Skeletal muscle tissue (tissue), 4 donors: ENCODE measurements around the gene TC2N. TPM values are rescaled to one million over a fixed set of nuclear protein-coding genes. Genes with fewer than 3 reads are reported as not detected.

Experiments
- H3K27ac ChIP-seq: one replicate; pipeline ENCODE4 v1.7.0; 2013; ENCODE audit warnings: mild to moderate bottlenecking, low read depth, low read length, inconsistent platforms
- H3K27me3 ChIP-seq, 3 donors: one replicate each; pipeline ENCODE4 v1.7.0; 2013; ENCODE audit warnings: low read length in 3 of 3; ENCODE audit not compliant: control insufficient read depth in 3 of 3, insufficient read depth in 3 of 3
- H3K36me3 ChIP-seq, 3 donors: one replicate each; pipeline ENCODE4 v1.7.0; 2013; ENCODE audit warnings: low read length in 3 of 3; ENCODE audit not compliant: control insufficient read depth in 3 of 3, insufficient read depth in 3 of 3
- H3K4me1 ChIP-seq, 3 donors: one replicate each; pipeline ENCODE4 v1.7.0; 2013; ENCODE audit warnings: low read length in 3 of 3, mild to moderate bottlenecking in 3 of 3; ENCODE audit not compliant: control insufficient read depth in 3 of 3, insufficient read depth in 3 of 3
- H3K4me3 ChIP-seq, 3 donors: one replicate each; pipeline ENCODE4 v1.7.0; 2013; ENCODE audit warnings: low read length in 3 of 3
- H3K9ac ChIP-seq, 3 donors: one replicate each; pipeline ENCODE4 v1.7.0; 2013; ENCODE audit warnings: low read length in 3 of 3, mild to moderate bottlenecking in 3 of 3, moderate library complexity in 2 of 3, low read depth in 1 of 3
- H3K9me3 ChIP-seq, 3 donors: one replicate each; pipeline ENCODE4 v1.7.0; 2013; ENCODE audit warnings: low read length in 3 of 3; ENCODE audit not compliant: control insufficient read depth in 3 of 3
- total RNA-seq: library from RNA; depleted of rRNA; stranded (reverse); fragments of >200 nt; gene quantifications from one replicate; pipeline ENCODE4 v1.2.3, GENCODE V29; 2014
- donor health status: Osteomylitis.

Gene TC2N
- total RNA-seq, 1 donor from 2014 or later: 5.7 TPM

- Histone ChIP-seq H3K27ac (no peak overlapping the region), H3K27me3 (peaks cover 0 to 19% (median 7%) of the 10 kb centered on the region in 3 donors), H3K36me3 (no peaks in the 10 kb centered on the region), H3K9ac (no peak overlapping the region), H3K9me3 (no peaks in the 10 kb centered on the region), H3K4me1 (peaks cover 21 to 27% (median 23%) of the 10 kb centered on the region in 3 donors), H3K4me3 (no peak overlapping the region)
Measured at GRCh38 chr14:91891101-91891500, 23.8 kb upstream of the TC2N start.

- Histone ChIP-seq H3K4me3 (no peak overlapping the region), H3K27me3 (peaks cover 0 to 15% (median 6%) of the 10 kb centered on the region in 3 donors), H3K4me1 (peaks cover 21 to 29% (median 27%) of the 10 kb centered on the region in 3 donors), H3K9me3 (no peaks in the 10 kb centered on the region), H3K9ac (no peak overlapping the region), H3K27ac (no peak overlapping the region), H3K36me3 (no peaks in the 10 kb centered on the region)
Measured at GRCh38 chr14:91890291-91890749, 23.0 kb upstream of the TC2N start.

GRCh38 chr14:91889477-91890211 is 22.3 kb upstream of the TC2N start:
- peak overlapping the region; percentile 6 for H3K27ac ChIP-seq
- no peaks in the 10 kb centered on the region for H3K36me3 ChIP-seq
- no peaks in the 10 kb centered on the region for H3K9me3 ChIP-seq
- no peak overlapping the region for H3K4me3 ChIP-seq
- H3K27me3 ChIP-seq: peaks cover 0 to 10% (median 2%) of the 10 kb centered on the region in 3 donors
- H3K4me1 ChIP-seq: peaks cover 21 to 31% (median 27%) of the 10 kb centered on the region in 3 donors
- H3K9ac ChIP-seq: no peak overlapping the region

DNA sequence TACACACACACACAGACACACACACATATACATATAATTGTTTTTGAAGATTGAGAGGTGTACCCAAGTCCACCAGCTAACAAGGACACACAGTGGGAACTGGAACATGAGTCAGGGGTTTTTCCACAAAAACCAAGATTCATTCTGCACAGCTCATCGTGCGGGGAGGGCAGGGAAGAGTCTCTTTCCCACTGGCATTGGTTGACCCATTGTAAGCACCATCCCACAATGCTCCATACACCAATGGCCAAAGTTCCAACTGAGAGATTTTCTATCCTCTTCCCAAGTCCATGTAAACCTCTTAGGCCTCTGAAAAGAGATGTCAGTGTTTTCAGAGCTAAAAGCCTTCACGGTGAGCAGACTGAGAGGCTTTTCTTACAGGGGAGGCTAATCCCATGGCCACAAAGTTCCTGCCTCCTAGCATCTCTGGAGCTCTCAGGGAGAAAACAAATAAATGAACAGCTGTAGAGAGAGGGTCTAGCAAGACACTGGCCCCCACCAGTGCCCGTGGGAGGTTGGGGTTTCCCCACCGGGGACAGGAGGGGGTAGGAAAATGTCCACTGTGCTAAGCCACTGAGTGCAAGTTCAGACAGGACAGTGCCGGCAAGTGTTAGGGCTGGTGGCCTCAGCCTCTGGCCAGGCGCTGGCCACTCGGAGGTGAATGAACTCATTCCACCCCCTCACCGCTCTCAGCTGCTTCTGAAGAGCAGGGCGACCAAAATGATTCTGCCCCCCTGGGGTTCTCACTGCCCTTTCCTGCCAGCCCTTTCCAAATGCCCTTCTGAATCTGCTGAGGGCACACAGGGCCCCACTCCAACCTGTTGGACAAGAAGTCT is 21.5 kb upstream of the TC2N start:
- peak overlapping the region; percentile 6 for H3K27ac ChIP-seq
- H3K36me3 ChIP-seq: no peaks in the 10 kb centered on the region
- peaks cover 21 to 36% (median 27%) of the 10 kb centered on the region in 3 donors for H3K4me1 ChIP-seq
- H3K27me3 ChIP-seq: peaks cover 0 to 14% (median 4%) of the 10 kb centered on the region in 3 donors
- H3K9ac ChIP-seq: no peak overlapping the region
- no peaks in the 10 kb centered on the region for H3K9me3 ChIP-seq
- no peak overlapping the region for H3K4me3 ChIP-seq

DNA sequence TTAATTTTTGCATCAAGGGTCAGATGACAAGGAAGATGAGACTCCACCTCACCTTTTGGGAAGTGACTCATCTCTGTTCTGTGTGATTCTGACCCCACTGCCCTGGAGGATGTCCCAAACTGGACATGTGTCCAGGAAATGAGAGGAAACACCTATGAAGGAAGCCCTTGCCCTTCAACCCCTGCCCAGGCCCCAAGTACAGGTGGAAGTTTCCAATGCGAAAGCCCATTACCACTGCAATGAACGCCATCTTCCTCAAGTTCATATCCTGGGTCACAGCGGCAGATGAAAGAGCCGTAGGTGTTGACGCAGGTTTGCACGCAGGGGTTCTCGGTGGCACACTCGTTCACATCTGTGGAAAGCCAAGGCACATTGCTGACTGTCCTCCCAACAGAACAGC is 19.6 kb upstream of the TC2N start:
- Histone ChIP-seq H3K9ac (no peak overlapping the region), H3K36me3 (no peaks in the 10 kb centered on the region), H3K4me1 (peaks cover 21 to 43% (median 28%) of the 10 kb centered on the region in 3 donors), H3K27me3 (peaks cover 0 to 21% (median 11%) of the 10 kb centered on the region in 3 donors), H3K9me3 (no peaks in the 10 kb centered on the region), H3K27ac (no peak overlapping the region), H3K4me3 (no peak overlapping the region)

DNA sequence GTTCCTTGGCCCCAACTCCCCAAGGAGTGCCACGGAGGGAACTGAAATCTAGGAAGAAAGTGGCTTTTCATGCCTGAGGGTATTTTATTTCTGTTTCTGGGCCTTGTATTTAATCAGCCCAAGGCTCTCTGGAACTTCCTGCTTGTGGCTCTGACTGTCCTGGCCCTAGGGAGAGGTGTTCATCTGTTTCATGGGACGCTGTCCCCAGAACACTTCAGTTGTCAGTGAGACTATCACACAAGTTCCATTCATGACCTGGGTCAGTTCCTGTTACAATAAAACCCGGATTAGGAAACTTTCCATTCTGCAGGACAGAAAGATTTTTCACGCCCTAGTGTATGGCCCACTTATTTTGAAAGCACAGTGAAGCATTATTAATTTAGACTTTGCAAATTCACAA is 18.5 kb upstream of the TC2N start:
- H3K4me3 ChIP-seq: no peak overlapping the region
- H3K36me3 ChIP-seq: no peaks in the 10 kb centered on the region
- H3K9me3 ChIP-seq: no peaks in the 10 kb centered on the region
- H3K9ac ChIP-seq: no peak overlapping the region
- peaks cover 17 to 38% (median 22%) of the 10 kb centered on the region in 3 donors for H3K4me1 ChIP-seq
- H3K27me3 ChIP-seq: peaks cover 0 to 21% (median 14%) of the 10 kb centered on the region in 3 donors
- H3K27ac ChIP-seq: peak overlapping the region; percentile 19

DNA sequence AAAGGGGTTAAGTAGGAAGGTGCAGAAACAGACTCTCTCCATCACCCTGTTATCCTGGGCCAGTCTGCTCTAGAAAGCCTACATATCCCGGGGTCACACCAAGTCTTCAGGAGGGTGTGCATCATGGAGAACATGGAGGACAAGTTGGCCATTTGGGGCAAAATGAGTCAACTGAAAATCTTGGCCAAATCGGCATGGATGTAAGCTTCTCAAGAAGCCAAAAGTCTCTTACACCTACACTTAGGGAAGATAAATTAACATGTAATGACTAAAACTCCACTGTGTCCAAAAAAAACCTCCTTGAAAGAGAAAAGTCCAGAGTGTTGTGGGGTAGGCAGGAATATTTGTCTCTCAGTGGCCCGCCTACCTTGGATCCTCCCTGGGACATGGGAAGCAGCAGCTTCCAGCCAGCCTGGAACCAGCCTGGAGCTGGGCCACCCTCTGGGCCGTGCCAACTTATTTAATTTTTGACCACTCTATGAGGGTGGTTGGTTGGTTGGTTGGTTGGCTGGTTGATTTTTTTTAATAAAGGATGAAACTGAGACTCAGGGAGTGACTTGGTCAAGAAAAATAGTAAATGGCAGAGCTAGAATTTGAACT is 17.9 kb upstream of the TC2N start:
- peak overlapping the region; percentile 19 for H3K27ac ChIP-seq
- H3K27me3 ChIP-seq: peaks cover 0 to 21% (median 12%) of the 10 kb centered on the region in 3 donors
- no peak overlapping the region for H3K4me3 ChIP-seq
- no peaks in the 10 kb centered on the region for H3K36me3 ChIP-seq
- no peaks in the 10 kb centered on the region for H3K9me3 ChIP-seq
- H3K4me1 ChIP-seq: peaks cover 11 to 34% (median 17%) of the 10 kb centered on the region in 3 donors
- no peak overlapping the region for H3K9ac ChIP-seq

DNA sequence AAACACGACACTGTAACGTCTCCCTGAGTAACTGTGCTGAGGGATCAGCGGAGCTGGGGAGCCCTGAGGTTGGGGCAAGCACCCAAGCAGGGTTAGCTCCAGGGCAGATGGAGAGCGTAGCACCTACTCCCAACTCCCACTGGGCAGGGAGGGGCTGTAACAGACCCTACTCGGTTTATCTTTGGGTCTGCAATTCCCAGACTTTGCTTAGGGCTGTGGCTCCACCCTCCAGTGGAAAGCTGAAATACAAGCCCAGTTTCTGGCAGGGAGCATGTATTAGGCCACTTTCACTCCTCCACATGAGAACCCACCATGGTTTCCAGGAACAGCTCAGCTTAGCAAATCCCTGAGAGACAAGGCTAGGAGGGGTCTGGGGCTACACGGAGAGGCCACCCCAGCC is 17.3 kb upstream of the TC2N start:
- H3K36me3 ChIP-seq: no peaks in the 10 kb centered on the region
- H3K27ac ChIP-seq: peak overlapping the region; percentile 34
- H3K4me3 ChIP-seq: no peak overlapping the region
- peaks cover 0 to 19% (median 12%) of the 10 kb centered on the region in 3 donors for H3K27me3 ChIP-seq
- no peak overlapping the region for H3K9ac ChIP-seq
- H3K4me1 ChIP-seq: peaks cover 7 to 31% (median 12%) of the 10 kb centered on the region in 3 donors
- no peaks in the 10 kb centered on the region for H3K9me3 ChIP-seq

DNA sequence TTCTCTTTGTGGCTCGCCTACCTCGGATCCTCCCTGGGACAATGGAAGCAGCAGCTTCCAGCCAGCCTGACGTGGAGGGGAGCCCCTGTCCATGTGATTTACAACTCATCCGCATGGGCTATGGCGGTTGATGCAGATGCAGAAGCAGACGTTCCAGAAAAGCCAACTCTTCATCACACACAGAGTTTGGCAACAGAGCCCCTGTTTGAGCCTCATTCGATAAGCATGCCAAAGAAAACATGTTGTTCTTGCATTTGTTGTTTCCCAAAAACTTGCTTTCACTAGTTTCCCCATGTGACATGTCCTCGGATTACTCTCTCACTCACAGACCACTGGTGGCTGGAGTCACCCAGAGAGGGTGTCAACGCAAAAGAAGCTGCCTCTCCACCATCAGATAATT is 16.4 kb upstream of the TC2N start:
- no peak overlapping the region for H3K4me3 ChIP-seq
- peaks cover 0 to 17% (median 12%) of the 10 kb centered on the region in 3 donors for H3K27me3 ChIP-seq
- no peak overlapping the region for H3K9ac ChIP-seq
- H3K9me3 ChIP-seq: no peaks in the 10 kb centered on the region
- peaks cover 0 to 24% (median 8%) of the 10 kb centered on the region in 3 donors for H3K4me1 ChIP-seq
- no peaks in the 10 kb centered on the region for H3K36me3 ChIP-seq
- peak overlapping the region; percentile 34 for H3K27ac ChIP-seq
